Stromal cell of bone marrow (primary cell): ENCODE measurements around the gene SLC7A5.
A peak's percentile ranks its signal among the peaks of the same experiment; 100 is the strongest.
"Not testable (repeated sequence)": the region's sequence is repeated elsewhere in the genome, so short reads cannot be mapped to it uniquely, and the experiment has no call there.

Experiments used
- DNase-seq: peaks from one replicate; pipeline ENCODE4 v3.0.0-alpha.2; 2012; ENCODE audit warnings: low read depth

The SLC7A5 gene

DNA sequence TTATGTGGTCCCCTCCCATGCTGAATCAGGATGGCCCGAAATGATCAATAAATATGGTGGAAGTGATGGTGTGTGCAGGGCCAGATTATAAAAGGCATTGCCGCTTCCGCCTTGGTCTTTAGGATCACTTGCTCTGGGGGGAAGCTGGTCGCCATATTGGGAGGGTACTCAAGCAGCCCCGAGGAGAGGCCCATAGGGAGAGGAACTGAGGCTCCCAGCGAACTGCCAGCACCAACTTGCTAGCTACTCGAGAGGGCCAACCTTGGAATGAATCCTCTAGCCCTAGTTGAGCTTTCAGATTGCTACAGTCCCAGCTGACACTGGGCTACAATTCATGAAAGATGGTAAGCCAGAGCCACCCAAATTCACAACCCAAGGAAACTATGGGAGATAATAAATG, 19.0 kb upstream of the SLC7A5 start:
- not testable (repeated sequence) for DNase-seq

DNA sequence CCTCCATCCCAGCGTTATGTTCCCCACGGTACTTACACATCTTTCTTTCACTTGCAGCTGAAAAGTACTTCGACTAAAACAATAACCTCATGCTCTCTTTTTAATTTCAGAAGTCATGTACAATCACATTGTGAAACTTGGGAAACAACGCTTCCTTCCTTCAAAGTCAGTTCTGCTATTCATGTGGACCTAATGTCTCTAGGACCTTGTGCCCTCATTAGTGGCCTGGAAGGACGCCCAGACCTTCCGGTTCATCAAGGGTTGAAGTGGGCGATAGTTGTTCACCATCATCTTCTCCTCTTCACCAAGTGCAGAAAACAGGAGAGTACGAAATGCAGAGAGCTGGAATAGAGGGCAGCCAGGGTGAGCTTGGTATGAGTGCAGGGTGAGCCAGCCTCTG, 18.6 kb upstream of the SLC7A5 start:
- not testable (repeated sequence) for DNase-seq

DNA sequence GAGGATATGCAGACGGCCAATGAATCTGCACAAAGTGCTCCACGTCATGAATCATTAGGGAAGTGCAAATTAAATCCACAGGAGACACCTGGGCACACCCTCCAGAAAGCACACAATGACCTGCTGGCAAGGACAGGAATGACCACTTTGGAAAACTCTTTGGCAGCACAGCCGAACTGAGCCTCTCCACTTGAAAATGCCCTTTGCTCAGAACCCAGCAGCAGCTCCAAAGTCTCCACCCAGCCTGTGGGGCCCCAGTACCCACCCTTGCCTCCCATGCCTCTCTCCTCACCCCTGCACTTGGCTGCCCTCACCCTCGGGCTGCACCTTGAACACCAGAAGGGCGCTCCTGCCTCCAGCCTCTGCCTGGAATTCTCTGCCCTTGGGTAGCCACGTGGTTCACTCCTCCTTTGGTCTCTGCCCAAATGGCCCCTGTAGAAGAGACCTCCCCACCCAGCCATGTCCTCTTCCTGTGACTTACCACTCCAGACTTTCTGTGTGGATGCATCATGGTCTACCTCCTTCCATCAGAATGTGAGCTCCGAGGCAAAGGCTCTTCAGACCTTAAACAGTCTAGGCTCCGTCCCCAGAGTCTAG, 16.2 kb upstream of the SLC7A5 start:
- not testable (repeated sequence) for DNase-seq

DNA sequence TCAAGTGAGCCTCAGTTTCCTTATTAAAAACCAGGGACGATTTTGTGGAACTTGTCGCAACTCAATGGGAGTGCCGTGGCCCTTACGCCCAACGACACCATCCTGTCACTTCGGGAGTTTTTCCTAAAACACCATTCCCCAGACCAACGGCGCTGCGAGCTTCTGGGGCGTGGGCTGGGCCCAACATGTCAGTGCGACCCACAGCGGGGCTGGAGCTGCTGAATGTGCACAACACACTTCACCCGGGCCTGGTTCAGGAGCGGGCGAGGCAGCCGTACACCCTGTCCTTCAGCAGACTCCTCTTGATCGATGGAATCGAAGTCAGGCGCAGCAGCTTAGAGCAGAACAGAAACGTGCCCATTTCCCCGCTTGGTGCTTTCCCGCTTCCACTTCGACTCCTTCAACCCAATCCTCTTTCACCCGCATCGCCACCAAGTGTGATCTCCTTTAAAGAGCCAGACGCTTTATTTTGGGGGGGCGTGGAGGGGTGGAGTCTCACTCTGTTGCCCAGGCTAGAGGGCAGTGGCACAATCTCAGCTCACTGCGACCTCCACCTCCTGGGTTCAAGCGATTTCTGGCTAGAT, 13.2 kb upstream of the SLC7A5 start:
- DNase-seq: no peak

DNA sequence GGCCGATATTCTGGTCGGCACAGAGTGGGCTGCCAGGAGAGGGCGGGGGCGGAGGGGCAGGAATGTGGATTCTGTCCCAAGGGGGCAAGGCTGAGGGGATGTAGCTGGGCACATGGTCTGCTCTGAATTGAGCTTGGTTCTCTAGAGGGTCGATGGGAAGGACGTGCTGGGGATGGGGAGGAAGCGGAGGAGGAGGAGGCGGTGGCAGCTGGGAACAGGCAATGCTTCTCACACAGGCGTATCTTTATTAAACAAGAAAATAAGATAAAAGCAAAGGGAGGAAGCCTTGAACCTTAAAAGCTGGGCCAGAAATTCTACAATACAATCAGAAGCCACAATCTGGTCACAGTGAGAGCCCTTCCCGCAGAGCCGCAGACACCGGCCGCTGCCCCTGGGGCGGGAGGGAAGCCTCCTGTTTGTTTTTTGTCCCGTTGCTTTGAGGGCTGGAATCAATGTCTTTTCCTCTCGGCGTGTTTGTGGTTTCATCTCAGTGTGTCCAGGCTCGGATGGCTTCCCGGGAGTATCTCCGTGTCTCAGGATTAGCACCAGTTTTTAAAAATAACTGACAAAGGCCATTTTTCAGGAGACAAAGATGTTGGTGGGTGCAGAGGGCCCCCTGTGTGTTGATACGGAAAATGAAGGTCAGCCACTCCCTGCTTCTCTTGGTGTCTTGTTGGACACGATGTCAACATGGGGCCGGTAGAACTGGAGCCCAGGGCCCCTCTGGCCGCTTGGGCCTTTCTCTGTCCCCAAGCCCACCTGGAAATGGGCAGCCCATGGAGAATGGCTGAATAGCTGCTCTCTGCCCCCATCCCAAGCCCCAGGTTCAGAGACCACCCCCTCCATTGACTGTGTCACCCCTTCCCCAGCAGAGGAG, 12.3 kb upstream of the SLC7A5 start:
- DNase-seq: no peak

DNA sequence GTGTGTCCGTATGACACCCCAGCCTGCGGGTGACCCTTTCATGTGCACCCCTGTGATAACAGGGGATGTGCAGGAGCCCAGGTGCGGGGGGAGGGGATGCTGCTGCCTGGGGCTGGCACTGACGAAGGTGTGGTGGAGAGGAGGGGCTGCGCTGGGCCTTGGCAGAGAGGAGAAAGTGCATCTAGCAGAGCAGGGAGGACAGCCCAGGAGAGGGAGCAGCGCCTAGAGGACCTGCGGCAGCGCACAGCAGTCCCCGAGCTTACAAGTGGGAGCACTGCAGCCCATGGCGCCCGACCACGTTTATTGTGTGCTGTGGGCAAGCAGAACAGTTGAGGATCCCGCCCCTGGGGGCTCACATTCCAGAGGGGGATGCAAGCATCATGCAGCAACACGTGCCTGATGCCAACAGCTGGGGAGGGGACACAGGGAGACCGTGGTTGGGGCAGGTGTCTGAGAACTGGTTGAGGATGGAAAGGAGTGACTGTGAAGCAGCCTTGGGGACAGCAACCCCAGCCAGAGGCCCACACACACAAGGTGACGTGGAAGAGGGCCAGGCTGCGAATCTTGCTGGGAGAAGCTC, 10.9 kb upstream of the SLC7A5 start:
- no peak for DNase-seq

DNA sequence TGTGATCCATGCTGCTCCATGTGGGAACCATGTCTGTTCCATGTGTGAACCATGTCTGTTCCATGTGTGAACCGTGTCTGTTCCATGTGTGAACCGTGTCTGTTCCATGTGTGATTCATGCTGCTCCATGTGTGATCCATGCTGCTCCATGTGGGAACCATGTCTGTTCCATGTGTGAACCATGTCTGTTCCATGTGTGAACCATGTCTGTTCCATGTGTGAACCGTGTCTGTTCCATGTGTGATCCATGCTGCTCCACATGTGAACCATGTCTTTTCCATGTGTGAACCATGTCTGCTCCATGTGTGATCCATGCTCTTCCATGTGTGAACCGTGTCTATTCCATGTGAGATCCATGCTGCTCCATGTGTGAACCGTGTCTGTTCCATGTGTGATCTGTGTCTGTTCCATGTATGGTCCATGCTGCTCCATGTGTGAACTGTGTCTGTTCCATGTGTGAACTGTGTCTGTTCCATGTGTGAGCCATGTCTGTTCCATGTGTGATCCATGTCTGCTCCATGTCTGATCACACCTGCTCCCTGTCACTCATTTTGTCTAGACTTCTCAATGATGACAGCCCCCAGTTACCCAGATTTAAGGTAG, 10.2 kb upstream of the SLC7A5 start:
- not testable (repeated sequence) for DNase-seq

DNA sequence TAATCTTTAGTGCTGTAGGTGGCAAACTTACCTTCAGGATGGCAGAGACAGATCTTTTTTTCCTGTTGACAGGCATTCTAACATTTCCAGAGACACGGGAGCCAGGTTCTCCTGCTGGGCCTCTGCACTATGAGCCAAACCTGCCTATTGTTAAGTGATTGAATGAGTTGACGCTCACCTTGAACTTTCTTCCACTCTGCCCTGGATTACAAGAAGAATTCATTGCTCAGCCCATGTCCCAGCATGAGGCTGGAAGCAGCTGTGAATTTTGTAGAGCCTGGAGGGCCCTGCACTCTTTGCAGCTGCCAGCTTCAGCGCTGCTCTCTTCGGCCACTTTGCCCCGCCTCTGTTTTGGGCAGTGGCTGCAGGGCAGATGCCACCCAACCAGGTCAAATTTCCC, 9.4 kb upstream of the SLC7A5 start:
- DNase-seq: no peak

DNA sequence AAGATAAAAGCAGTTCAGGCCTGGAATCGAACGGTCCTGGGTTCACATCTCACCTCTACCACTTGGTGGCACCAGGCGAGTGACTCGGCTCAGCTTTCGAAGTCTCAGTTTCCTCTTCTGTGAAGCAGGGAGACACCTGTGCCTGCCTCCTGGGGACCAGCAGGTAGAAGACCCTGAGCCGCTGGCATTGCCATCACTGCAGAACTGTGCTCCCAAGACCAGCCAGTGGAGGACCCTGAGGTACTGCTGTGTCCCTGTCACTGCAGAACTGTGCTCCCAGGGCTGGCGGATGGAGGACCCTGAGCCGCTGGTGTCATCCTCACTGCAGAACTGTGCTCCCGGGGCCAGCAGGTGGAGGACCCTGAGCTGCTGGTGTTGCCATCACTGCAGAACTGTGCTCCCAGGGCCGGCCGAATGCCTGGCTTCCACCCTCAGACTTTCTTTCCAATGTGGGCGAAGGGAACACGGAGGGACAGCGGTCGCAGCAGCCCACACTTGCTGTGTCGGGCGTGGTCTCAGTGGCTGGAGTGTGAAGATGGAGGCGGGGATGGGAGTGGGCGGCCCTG, 8.7 kb upstream of the SLC7A5 start:
- no peak for DNase-seq

DNA sequence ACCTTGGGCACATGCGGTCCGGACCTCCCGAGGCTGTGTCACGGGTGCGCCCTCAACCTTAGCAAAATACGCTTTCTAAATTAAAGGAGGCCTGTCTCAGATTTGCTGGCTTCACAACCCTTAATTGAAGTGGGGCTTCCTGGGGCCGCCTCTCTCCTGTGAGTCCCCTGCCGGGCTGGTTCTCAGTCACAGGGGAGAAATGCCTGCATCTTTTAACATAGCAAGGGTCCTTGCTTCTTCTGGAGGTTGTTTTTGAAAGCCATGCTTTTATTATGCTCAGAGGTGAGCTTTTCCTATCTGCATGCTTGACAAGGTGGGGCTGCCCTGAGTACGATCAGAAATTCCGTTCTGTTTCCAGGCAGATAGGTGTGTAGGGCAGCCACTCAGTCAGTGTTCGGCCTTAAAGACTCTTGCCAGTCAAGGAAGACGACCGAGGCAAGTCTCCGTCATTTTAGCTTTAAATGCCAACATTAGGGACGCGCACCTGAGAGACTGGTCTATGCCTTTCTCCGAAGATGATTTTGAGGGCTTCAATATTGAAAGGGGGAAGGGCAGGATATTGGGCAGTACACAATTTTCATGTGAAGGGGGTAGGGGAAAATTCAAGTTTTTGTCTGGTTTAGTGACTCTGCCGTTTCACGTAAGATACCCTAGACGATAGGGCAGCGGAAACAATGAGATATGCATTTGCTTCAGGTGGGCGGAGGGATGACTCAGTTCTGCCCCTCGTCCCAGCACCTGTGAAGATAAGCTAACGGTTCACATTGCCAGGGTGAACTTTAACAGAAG, 5.5 kb upstream of the SLC7A5 start:
- DNase-seq: no peak

DNA sequence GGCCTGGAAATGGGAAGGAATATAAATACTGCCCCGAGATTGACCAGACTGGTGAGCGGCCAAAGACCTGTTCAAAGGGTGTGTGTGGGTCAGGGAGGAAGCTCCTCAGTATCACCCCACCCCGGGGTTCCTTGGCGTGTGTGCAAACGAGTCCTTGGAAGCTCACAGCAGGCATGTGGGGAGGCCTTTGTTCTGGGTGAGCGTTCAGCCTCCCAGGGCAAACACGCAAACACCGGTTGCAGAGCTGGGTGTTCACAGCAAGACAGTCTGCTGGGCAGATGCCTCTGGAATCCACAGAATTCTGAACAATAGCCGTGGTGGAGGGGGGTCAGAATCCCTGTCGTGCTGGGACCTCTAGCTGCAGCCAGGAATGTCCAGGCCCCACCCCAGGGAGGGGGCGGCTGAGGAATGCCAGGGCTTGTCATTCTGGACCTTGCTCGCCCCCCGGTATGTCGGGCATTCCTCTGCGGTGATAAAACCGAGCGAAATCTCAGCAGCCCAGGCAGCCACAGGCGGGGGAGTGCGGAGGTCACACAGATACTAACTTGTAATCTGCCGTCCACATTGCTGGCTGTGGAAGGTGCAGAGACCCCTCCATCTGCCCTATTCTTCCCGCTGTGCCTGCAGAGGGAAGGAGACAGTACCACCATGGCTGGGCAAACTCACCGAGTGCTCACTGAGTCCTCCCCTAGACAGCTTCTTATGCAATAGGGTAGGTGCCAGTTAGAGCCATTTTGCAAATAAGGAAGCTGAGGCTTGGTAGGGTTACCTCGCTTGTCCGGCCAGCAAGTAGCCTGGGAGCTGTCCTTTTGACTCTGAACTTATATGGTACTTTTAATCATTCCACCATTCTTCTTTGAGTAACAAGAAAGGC, 1.3 kb upstream of the SLC7A5 start:
- not testable (repeated sequence) for DNase-seq

DNA sequence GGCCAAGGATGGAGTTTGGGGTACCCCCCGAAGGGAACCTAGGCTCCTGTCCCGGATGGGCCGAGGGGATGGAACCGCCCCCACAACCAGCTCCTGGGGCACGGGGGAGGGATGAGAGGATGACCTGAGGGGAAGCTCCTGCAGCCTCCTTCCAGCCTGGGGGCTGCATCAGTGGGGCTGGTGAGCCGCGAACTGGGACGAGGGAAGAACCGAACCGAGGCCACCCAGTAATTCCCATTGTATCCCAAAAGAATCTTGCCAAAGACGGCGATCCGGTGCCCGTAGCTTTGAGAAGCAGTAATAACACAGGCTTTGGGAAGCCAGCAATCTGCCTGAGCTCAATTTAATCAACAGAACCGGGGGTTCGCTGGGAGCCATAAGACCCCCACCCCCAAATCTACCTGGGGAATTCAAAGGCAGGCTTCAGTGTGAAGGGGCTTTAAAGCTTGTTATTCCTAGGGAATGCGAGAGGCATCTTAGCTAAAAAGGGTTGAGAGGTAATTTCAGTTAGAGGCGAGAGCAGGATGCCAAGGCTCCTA, 641 bp upstream of the SLC7A5 start:
- DNase-seq: not testable (repeated sequence)

DNA sequence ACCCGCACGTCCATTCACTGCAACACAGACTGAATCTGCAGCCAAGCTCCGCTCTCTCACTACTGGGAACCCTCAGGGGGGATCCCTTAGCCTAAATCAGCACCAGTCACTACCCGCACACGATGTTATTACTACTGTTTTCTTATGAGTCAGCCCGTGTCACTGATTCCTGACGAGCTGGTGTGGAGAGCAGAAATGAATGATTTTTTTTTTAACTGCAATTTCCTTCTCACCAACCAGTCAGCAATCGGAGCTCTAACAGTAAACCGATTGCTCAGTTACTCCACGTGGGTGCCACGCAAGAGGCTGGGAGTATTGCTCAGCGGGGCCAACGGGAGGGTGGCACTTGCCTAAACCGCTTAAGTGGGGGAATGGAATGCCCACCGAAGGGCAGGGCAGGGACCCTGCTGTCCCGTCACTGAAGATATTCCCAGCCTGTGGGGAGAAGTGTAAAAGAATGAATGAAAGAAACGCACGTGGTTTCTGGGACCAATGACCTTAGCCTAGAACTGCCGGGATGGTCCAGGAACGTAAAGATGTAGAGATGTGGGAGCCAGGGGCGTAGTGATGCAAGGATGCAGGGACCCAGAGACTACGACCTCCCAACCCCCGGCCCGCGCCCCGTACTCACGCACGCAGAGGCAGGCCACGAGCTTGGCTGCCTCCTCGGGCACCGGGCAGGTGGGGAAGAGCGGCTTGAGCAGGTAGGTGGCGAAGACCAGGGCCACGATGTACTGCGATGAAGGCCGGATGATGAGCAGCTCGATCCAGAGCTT, 865 bp downstream of the SLC7A5 start:
- DNase-seq: peak; percentile 90

DNA sequence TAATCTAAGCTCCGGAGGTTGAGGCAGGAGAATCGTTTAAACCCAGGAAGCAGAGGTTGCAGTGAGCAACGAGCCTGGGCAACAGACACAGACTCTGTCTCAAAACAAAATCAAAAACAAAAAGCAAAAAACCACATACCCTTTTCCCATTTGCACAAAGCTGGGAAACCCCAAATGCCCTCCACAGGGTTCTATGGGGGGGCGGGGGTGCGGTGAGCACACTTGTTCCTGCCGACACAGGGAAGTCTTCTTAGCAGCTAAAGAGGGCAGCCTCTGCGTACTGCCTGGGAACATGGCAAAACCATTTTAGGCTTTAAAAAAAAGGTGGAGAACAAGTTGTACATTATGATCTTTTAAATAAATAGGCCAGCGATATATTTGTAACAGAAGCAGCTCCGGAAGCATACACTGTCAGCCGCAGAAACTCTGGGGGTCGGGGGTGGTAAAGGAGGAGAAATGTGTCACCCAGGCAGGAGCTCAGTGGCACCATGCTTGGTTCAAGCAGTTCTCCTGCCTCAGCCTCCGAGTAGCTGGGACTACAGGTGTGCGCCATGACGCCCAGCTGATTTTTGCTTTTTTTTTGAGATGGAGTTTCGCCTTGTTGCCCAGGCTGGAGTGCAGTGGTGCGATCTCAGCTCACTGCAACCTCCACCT, 3.3 kb downstream of the SLC7A5 start:
- DNase-seq: not testable (repeated sequence)

DNA sequence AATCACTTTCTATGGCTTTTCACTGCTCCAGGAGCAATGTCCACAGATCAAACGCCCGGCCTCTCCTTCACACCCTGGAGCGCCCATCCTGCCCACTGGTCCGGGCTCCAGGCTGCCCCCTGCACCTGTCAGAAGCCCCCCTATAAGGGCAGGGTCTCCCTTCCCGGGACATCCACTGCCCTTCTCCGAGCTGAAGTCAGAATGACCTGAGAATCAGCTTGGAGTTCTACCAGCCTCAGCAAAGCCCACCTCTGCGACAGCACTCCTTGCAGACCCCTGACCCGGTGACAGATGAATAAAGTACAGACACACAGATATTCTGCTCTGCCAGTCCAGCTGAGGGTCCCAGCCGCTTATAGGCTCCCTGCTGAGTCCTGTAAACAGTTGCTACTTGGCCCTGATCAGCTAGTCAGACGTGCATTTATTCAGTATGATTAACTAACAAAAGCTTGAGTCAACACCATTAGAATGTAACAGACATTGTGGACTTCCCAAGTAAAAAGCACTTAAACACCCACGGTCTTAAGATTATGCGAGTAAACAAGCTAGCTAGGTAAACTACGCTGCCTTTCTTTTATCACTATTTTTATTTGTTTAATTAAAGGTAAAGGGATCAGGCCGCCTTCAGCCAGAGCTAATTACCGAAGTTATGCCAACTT, 4.8 kb downstream of the SLC7A5 start:
- no peak for DNase-seq

DNA sequence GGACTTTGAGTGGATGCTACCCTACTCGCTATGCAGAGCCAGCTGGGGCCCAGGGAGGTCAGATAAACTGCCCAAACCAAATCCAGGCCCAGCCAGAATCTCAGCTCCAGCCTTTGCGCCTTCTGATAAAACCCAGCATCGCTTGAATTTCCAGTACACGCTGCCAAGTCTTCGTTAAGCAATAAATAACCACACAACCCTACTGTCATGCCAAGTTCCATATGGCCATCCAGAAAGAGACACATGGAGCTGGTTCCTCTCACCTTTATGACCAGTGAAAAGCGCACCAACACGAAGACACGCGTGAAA, 6.0 kb downstream of the SLC7A5 start:
- not testable (repeated sequence) for DNase-seq

DNA sequence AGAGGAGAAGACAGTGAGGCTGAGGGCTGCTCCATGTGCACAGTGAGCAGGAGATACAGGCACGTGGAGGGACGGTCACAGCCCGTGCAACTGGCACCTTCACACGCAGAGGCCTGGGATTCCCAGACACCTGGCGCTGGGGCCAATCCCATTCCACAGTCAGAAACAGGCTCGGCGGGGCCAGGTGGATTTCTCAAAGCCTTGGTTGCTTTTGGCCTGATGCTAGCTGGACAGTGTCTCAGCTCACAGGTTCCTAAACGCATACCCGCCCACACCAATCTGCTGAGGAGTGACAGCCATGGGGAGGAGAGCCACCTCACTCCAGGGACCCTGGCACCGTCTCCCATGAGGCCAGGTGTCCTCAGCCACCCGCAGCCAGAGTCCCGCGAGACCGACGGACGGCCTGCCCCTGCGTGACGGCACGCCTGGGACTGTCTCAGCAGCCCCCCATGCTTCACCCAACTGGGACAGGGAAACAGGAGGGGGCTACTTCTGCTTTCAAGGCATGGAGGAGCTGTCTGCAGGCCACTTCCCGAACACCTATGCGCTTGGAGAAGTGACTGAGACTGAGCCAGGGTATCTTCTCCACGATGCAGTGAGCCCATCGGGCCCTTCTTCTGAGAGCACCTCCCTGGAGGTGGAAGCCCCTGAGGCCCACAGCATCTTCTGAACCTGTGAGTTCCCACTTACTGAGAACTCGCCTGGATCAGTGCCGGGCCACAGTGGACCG, 6.5 kb downstream of the SLC7A5 start:
- DNase-seq: not testable (repeated sequence)
